HG02759 (cell line): Measurements from ENCODE around the gene CPPED1.
A peak's percentile ranks its signal among the peaks of the same experiment; 100 is the strongest.
"Not testable (repeated sequence)": the region's sequence is repeated elsewhere in the genome, so short reads cannot be mapped to it uniquely, and the experiment has no call there.

Experiments used
- ATAC-seq: cut with Tn5 transposase; IDR thresholded peaks from one replicate; pipeline ENCODE4 v1.9.1; 2021; ENCODE audit warnings: mild to moderate bottlenecking, moderate library complexity; ENCODE audit not compliant: unreplicated experiment

CPPED1 gene

GRCh38 chr16:12802661-12803060 is 1.0 kb downstream of the CPPED1 start:
- ATAC-seq, result no peak

GRCh38 chr16:12802048-12802447 is 1.6 kb downstream of the CPPED1 start:
- ATAC-seq, result no peak

- peak; percentile 42 for ATAC-seq
Measured at GRCh38 chr16:12801511-12802042, 2.1 kb downstream of the CPPED1 start.

- no peak for ATAC-seq
Measured at GRCh38 chr16:12800817-12801216, 2.9 kb downstream of the CPPED1 start.

GRCh38 chr16:12799996-12800395 is 3.7 kb downstream of the CPPED1 start:
- ATAC-seq, result not testable (repeated sequence)

GRCh38 chr16:12798846-12799245 is 4.8 kb downstream of the CPPED1 start:
- ATAC-seq, result no peak

- no peak for ATAC-seq
Measured at GRCh38 chr16:12798171-12798570, 5.5 kb downstream of the CPPED1 start.

- no peak for ATAC-seq
Measured at GRCh38 chr16:12796498-12796897, 7.2 kb downstream of the CPPED1 start.

GRCh38 chr16:12794486-12795387 is 8.9 kb downstream of the CPPED1 start:
- no peak for ATAC-seq

- ATAC-seq, result no peak
Measured at GRCh38 chr16:12793865-12794240, 9.8 kb downstream of the CPPED1 start.

GRCh38 chr16:12793120-12793864 is 10.4 kb downstream of the CPPED1 start:
- no peak for ATAC-seq

- not testable (repeated sequence) for ATAC-seq
Measured at GRCh38 chr16:12792528-12792927, 11.2 kb downstream of the CPPED1 start.

- ATAC-seq, result no peak
Measured at GRCh38 chr16:12791340-12791739, 12.3 kb downstream of the CPPED1 start.

- ATAC-seq, result no peak
Measured at GRCh38 chr16:12788758-12789157, 14.9 kb downstream of the CPPED1 start.

GRCh38 chr16:12786081-12786480 is 17.6 kb downstream of the CPPED1 start:
- ATAC-seq, result no peak

- ATAC-seq, result no peak
Measured at GRCh38 chr16:12784076-12784475, 19.6 kb downstream of the CPPED1 start.

- no peak for ATAC-seq
Measured at GRCh38 chr16:12781777-12782176, 21.9 kb downstream of the CPPED1 start.

GRCh38 chr16:12780467-12780866 is 23.2 kb downstream of the CPPED1 start:
- ATAC-seq, result no peak

GRCh38 chr16:12778726-12779125 is 25.0 kb downstream of the CPPED1 start:
- no peak for ATAC-seq

- ATAC-seq, result no peak
Measured at GRCh38 chr16:12775656-12776236, 27.9 kb downstream of the CPPED1 start.

GRCh38 chr16:12773221-12773620 is 30.5 kb downstream of the CPPED1 start:
- no peak for ATAC-seq
